Liver (tissue), 9 donors: Measurements from ENCODE around the gene DCUN1D1. TPM values are rescaled to one million over a fixed set of nuclear protein-coding genes. Genes with fewer than 3 reads are reported as not detected.

Source experiments
- DNase-seq: peaks from one replicate; pipeline ENCODE4 v3.0.0-alpha.2; 2017; ENCODE audit warnings: low spot score
- H3K27ac ChIP-seq, 2 donors: one replicate each; pipeline ENCODE4 v1.7.0; 2013; ENCODE audit warnings: inconsistent platforms in 2 of 2, low read length in 2 of 2, control low read depth in 1 of 2, low read depth in 1 of 2, mild to moderate bottlenecking in 1 of 2
- H3K27me3 ChIP-seq, 4 donors: one replicate each; pipeline versions ENCODE4 v1.6.1 to v1.7.0; 2013; ENCODE audit warnings: low read length in 3 of 4, inconsistent platforms in 1 of 4, mild to moderate bottlenecking in 1 of 4, moderate library complexity in 1 of 4; ENCODE audit not compliant: control insufficient read depth in 4 of 4, insufficient read depth in 4 of 4
- H3K36me3 ChIP-seq, 4 donors: one replicate each; pipeline versions ENCODE4 v1.6.1 to v1.7.0; 2013; ENCODE audit warnings: low read length in 3 of 4, mild to moderate bottlenecking in 3 of 4, low read depth in 1 of 4, moderate library complexity in 1 of 4; ENCODE audit not compliant: control insufficient read depth in 4 of 4, insufficient read depth in 3 of 4
- H3K4me1 ChIP-seq, 4 donors: one replicate each; pipeline versions ENCODE4 v1.6.1 to v1.7.0; 2013; ENCODE audit warnings: low read length in 3 of 4, mild to moderate bottlenecking in 3 of 4, moderate library complexity in 1 of 4; ENCODE audit not compliant: control insufficient read depth in 4 of 4, insufficient read depth in 4 of 4
- H3K4me3 ChIP-seq, 3 donors: one replicate each; pipeline versions ENCODE4 v1.6.1 to v1.7.0; 2013; ENCODE audit warnings: low read length in 3 of 3, control low read depth in 1 of 3, low read depth in 1 of 3, mild to moderate bottlenecking in 1 of 3
- H3K9ac ChIP-seq, 2 donors: one replicate each; pipeline ENCODE4 v1.7.0; 2013; ENCODE audit warnings: low read length in 2 of 2, mild to moderate bottlenecking in 2 of 2, moderate library complexity in 2 of 2, control low read depth in 1 of 2, low read depth in 1 of 2
- H3K9me3 ChIP-seq, 4 donors: one replicate each; pipeline versions ENCODE4 v1.6.1 to v1.7.0; 2013; ENCODE audit warnings: low read length in 3 of 4; ENCODE audit not compliant: control insufficient read depth in 4 of 4
- ATF3 ChIP-seq: IDR thresholded peaks from 2 replicates; pipeline ENCODE4 v1.6.1; 2016; ENCODE audit warnings: antibody characterized with exemption
- CTCF ChIP-seq: fragments of 150-350 bp; IDR thresholded peaks from 2 replicates; pipeline ENCODE4 v1.5.1; 2017; ENCODE audit warnings: improper control_type of control experiment, low read depth, low read length; ENCODE audit not compliant: missing input control
- EGR1 ChIP-seq, 2 donors: IDR thresholded peaks; 2 replicates each; pipeline ENCODE4 v1.6.1; 2016 to 2018; ENCODE audit warnings: antibody characterized with exemption in 2 of 2, low read depth in 2 of 2
- FOXA2 ChIP-seq: IDR thresholded peaks from 2 replicates; pipeline ENCODE4 v1.6.1; 2016; ENCODE audit warnings: antibody characterized with exemption
- GABPA ChIP-seq, 2 donors: IDR thresholded peaks in 1 of 2; conservative IDR thresholded peaks in 1 of 2; 2 replicates each; pipeline ENCODE4 v1.6.1; 2016; ENCODE audit warnings: antibody characterized with exemption in 2 of 2, mild to moderate bottlenecking in 1 of 2, moderate library complexity in 1 of 2
- JUND ChIP-seq, 2 donors: IDR thresholded peaks; 2 replicates each; pipeline ENCODE4 v1.6.1; 2016; ENCODE audit warnings: antibody characterized with exemption in 2 of 2
- MAX ChIP-seq: IDR thresholded peaks from 2 replicates; pipeline ENCODE4 v1.6.1; 2016; ENCODE audit warnings: antibody characterized with exemption
- RAD21 ChIP-seq, 2 donors: IDR thresholded peaks; 2 replicates each; pipeline ENCODE4 v1.6.1; 2016; ENCODE audit warnings: antibody characterized with exemption in 2 of 2, mild to moderate bottlenecking in 2 of 2
- REST ChIP-seq: IDR thresholded peaks from 2 replicates; pipeline ENCODE4 v1.6.1; 2016; ENCODE audit warnings: antibody characterized with exemption, mild to moderate bottlenecking
- RXRA ChIP-seq, 2 donors: IDR thresholded peaks; 2 replicates each; pipeline ENCODE4 v1.6.1; 2017 to 2018; ENCODE audit warnings: antibody characterized with exemption in 2 of 2, mild to moderate bottlenecking in 1 of 2
- TAF1 ChIP-seq: conservative IDR thresholded peaks from 2 replicates; pipeline ENCODE4 v1.6.1; 2016; ENCODE audit warnings: antibody characterized with exemption, mild to moderate bottlenecking
- YY1 ChIP-seq: IDR thresholded peaks from 2 replicates; pipeline ENCODE4 v1.6.1; 2016; ENCODE audit warnings: antibody characterized with exemption, mild to moderate bottlenecking
- ZBTB33 ChIP-seq: IDR thresholded peaks from 2 replicates; pipeline ENCODE4 v1.6.1; 2016; ENCODE audit warnings: antibody characterized with exemption
- WGBS: extraction: QIAGEN DNeasy Blood & Tissue Kit; methylation state at CpG from one replicate; pipeline ENCODE4 v1.1.7; 2013; 5-methylcytosine and 5-hydroxymethylcytosine counted together
- polyA plus RNA-seq, 2 donors: library from polyadenylated mRNA; stranded (reverse) in 1 of 2; unstranded in 1 of 2; fragments of 200-250 nt in 1 of 2; fragments of >200 nt in 1 of 2; fragmentation: Nextera tagmentation in 1 of 2; extraction: Ambion mirVana in 1 of 2; gene quantifications; one replicate each; pipeline versions ENCODE4 v1.2.1 to v1.2.3, GENCODE V29; 2013 to 2015
- total RNA-seq, 2 donors: library from RNA; depleted of rRNA; stranded (reverse); fragments of >200 nt; gene quantifications; one replicate each; pipeline ENCODE4 v1.2.3, GENCODE V29; 2014
- donor health status: healthy.
- donor health status: healthy.
- donor health status: healthy.
- donor health status: healthy.
- donor health status: healthy.

Gene DCUN1D1
- total and polyA plus RNA-seq, 4 donors: 9.1 to 56.0 (median 23.5) TPM

GRCh38 chr3:182941719-182942118 lies 38.6 kb downstream of the DCUN1D1 start:
- DNase-seq: no peak
- H3K27ac ChIP-seq: no peak overlapping the region
- no peaks in the 10 kb centered on the region for H3K9me3 ChIP-seq
- WGBS: 97% methylated on average over 3 of the region's 3 CpGs
- no peaks in the 10 kb centered on the region for H3K4me1 ChIP-seq
- H3K4me3 ChIP-seq: no peak overlapping the region
- H3K27me3 ChIP-seq: no peaks in the 10 kb centered on the region
- peaks cover 0 to 16% (median 6%) of the 10 kb centered on the region in 4 donors for H3K36me3 ChIP-seq
- no peak for TF ChIP-seq EGR1 (IDR thresholded peaks at IDR 0.05; ENCODE audit: low read depth in 2 of 2)
- no peak for TF ChIP-seq RAD21 (IDR thresholded peaks at IDR 0.05)
- TF ChIP-seq MAX: no peak
- no peak for TF ChIP-seq RXRA (IDR thresholded peaks at IDR 0.05)
- TF ChIP-seq GABPA (IDR thresholded peaks at IDR 0.05 in 1 of 2, conservative IDR thresholded peaks at IDR 0.05 in 1 of 2): no peak
- TF ChIP-seq FOXA2: no peak
- TF ChIP-seq ZBTB33: no peak
- TF ChIP-seq YY1: no peak
- no peak for TF ChIP-seq JUND (IDR thresholded peaks at IDR 0.05)
- no peak for TF ChIP-seq CTCF
- no peak overlapping the region for H3K9ac ChIP-seq

GRCh38 chr3:182940266-182940808 lies 40.0 kb downstream of the DCUN1D1 start:
- H3K36me3 ChIP-seq: peaks cover 0 to 6% (median 2%) of the 10 kb centered on the region in 4 donors
- no peaks in the 10 kb centered on the region for H3K9me3 ChIP-seq
- no peak overlapping the region for H3K27ac ChIP-seq
- DNase-seq: no peak
- TF ChIP-seq REST (no peak), TAF1 (no peak), ZBTB33 (no peak), FOXA2 (no peak), CTCF (no peak), RXRA (IDR thresholded peaks at IDR 0.05) (no peak), ATF3 (no peak)
- WGBS: 95% methylated on average over 4 of the region's 4 CpGs
- no peak overlapping the region for H3K9ac ChIP-seq
- no peaks in the 10 kb centered on the region for H3K27me3 ChIP-seq
- H3K4me3 ChIP-seq: no peak overlapping the region
- H3K4me1 ChIP-seq: no peaks in the 10 kb centered on the region
